Measurements from ENCODE around the gene DSE. TPM values are rescaled to one million over a fixed set of nuclear protein-coding genes. Genes with fewer than 3 reads are reported as not detected.

DSE gene
- total RNA-seq, 1 experiment from 2014 or later: 38.5 TPM

GRCh38 chr6:116405652-116406356 lies 35.1 kb downstream of the DSE start:
- peaks cover 20% of the 10 kb centered on the region; the same call in 1 of the 2 replicates for H3K79me2 ChIP-seq (ENCODE audit: insufficient read depth, low read length)
- CTCF ChIA-PET: no interaction called here
- POLR2A ChIA-PET: no interaction called here

More at GRCh38 chr6:116405652-116406356, 35.1 kb downstream of the DSE start:
- H3K27me3 ChIP-seq (ENCODE audit: insufficient read depth, low read length): no peaks in the 10 kb centered on the region
- no peaks in the 10 kb centered on the region for H3K9me2 ChIP-seq (ENCODE audit: insufficient read depth)
- RAD21 ChIA-PET (ENCODE audit: low non-redundant PET in 1 of 2, low total read pairs in 2 of 2, uncharacterized antibody in 2 of 2, unreplicated experiment in 2 of 2): no interaction called here
- intact Hi-C loops (cut with micrococcal nuclease): no loop called here
- H3K4me1 ChIP-seq (ENCODE audit: control insufficient read depth in 1 of 2, insufficient read depth in 2 of 2, low read length in 2 of 2): peaks cover 11 to 18% of the 10 kb centered on the region in 2 experiments
- DNase-seq (ENCODE audit: low read depth, low spot score) (peak; percentile 18), ATAC-seq (peak; percentile 94)
- no peaks in the 10 kb centered on the region for H3K9me3 ChIP-seq (ENCODE audit: control insufficient read depth in 1 of 2, insufficient read depth in 1 of 2, low read depth in 1 of 2, low read length in 2 of 2)
- 0 out of 2 replicates have a peak overlapping the region, but pooled peaks have one; percentile 8 for H3K9ac ChIP-seq (ENCODE audit: low read length)
- H4K20me1 ChIP-seq (ENCODE audit: insufficient read depth): no peaks in the 10 kb centered on the region
- no peak overlapping the region for H3K27ac ChIP-seq (ENCODE audit: low read depth, low read length)
- no peak overlapping the region for H2AFZ ChIP-seq (ENCODE audit: low read depth, low read length, poor library complexity, severe bottlenecking)
- no peak for TF ChIP-seq CBX3 (IDR thresholded peaks at IDR 0.05; ENCODE audit: low read depth)
- TF ChIP-seq FOSL1 (IDR thresholded peaks at IDR 0.05; ENCODE audit: low read depth): peak; percentile 58
- 0 out of 2 replicates have a peak, but pooled peaks have one; percentile 29 for TF ChIP-seq JUND (IDR thresholded peaks at IDR 0.05)
- TF ChIP-seq POLR2AphosphoS5 (IDR thresholded peaks at IDR 0.05; ENCODE audit: low read depth, low read length): no peak
- TF ChIP-seq MAX (IDR thresholded peaks at IDR 0.05): peak; percentile 38; the same call in 1 of the 2 replicates
- no peak for TF ChIP-seq CTCF (IDR thresholded peaks at IDR 0.05 in 2 of 3, conservative IDR thresholded peaks at IDR 0.05 in 1 of 3; ENCODE audit: borderline replicate concordance in 1 of 3, insufficient read depth in 1 of 3, low read depth in 2 of 3, low read length in 2 of 3)
- peak overlapping the region; percentile 46 for H3K4me2 ChIP-seq (ENCODE audit: low read length)
- no peak overlapping the region for H3K4me3 ChIP-seq (replicated peaks in 1 of 2; ENCODE audit: low read depth in 1 of 2, low read length in 2 of 2)
- no TSS peak for BruUV-seq (replicated peaks)
- no peaks in the 10 kb centered on the region for H3K36me3 ChIP-seq (ENCODE audit: control insufficient read depth in 1 of 2, insufficient read depth in 2 of 2, low read length in 2 of 2)
